Suprapubic skin (tissue), 4 donors: ENCODE results near the gene KCNK5. TPM values are rescaled to one million over a fixed set of nuclear protein-coding genes. Genes with fewer than 3 reads are reported as not detected.

ENCODE experiments used
- DNase-seq, 2 donors: peaks; one replicate each; pipeline ENCODE4 v3.0.0-alpha.2; 2019; ENCODE audit warnings: low spot score in 2 of 2
- H3K27ac ChIP-seq: fragments of 200-600 bp; sonication (generic); one replicate; pipeline ENCODE4 v1.5.1; 2019
- H3K27me3 ChIP-seq: fragments of 200-600 bp; sonication (generic); one replicate; pipeline ENCODE4 v1.5.1; 2019
- H3K36me3 ChIP-seq: fragments of 200-600 bp; sonication (generic); one replicate; pipeline ENCODE4 v1.5.1; 2019
- H3K4me1 ChIP-seq: fragments of 200-600 bp; sonication (generic); one replicate; pipeline ENCODE4 v1.5.1; 2019
- H3K4me3 ChIP-seq: fragments of 200-600 bp; sonication (generic); one replicate; pipeline ENCODE4 v1.5.1; 2019; ENCODE audit warnings: mild to moderate bottlenecking
- H3K9me3 ChIP-seq: fragments of 200-600 bp; sonication (generic); one replicate; pipeline ENCODE4 v1.5.1; 2019
- CTCF ChIP-seq, 2 donors: fragments of 200-600 bp in 1 of 2; fragments of 450-650 bp in 1 of 2; sonication (generic) in 1 of 2; IDR thresholded peaks; one replicate each; pipeline ENCODE4 v1.5.1; 2016 to 2019; ENCODE audit warnings: antibody characterized with exemption in 2 of 2, mild to moderate bottlenecking in 1 of 2, moderate library complexity in 1 of 2
- EP300 ChIP-seq: sonication (generic); formaldehyde crosslinking; IDR thresholded peaks from one replicate; pipeline ENCODE4 v1.6.1; 2017; ENCODE audit warnings: antibody characterized with exemption
- POLR2A ChIP-seq, 2 donors: fragments of 450-650 bp; IDR thresholded peaks; one replicate each; pipeline ENCODE4 v1.6.1; 2017; ENCODE audit warnings: antibody characterized with exemption in 2 of 2, mild to moderate bottlenecking in 2 of 2, moderate library complexity in 2 of 2
- POLR2AphosphoS5 ChIP-seq, 3 donors: sonication (generic); formaldehyde crosslinking; IDR thresholded peaks; one replicate each; pipeline ENCODE4 v1.6.1; 2017; ENCODE audit warnings: antibody characterized with exemption in 3 of 3
- WGBS: methylation state at CpG from one replicate; pipeline ENCODE4 v1.1.5; 2018; 5-methylcytosine and 5-hydroxymethylcytosine counted together
- total RNA-seq, 4 donors: library from RNA; depleted of rRNA; stranded (reverse); fragments of >200 nt; gene quantifications; one replicate each; pipeline ENCODE4 v1.1.0, GENCODE V29; 2016

The KCNK5 gene
- total RNA-seq, 4 donors from 2014 or later = 18.6 to 43.9 (median 26.3) TPM

GRCh38 chr6:39193201-39193791, 36.0 kb downstream of the KCNK5 start:
- WGBS = 66% methylated on average over 2 of the region's 2 CpGs
- Histone ChIP-seq H3K36me3 (peaks cover 4% of the 10 kb centered on the region), H3K27me3 (no peaks in the 10 kb centered on the region), H3K4me3 (no peak overlapping the region), H3K9me3 (no peaks in the 10 kb centered on the region), H3K4me1 (no peaks in the 10 kb centered on the region), H3K27ac (no peak overlapping the region)
- no peak for DNase-seq
- TF ChIP-seq POLR2AphosphoS5 (IDR thresholded peaks at IDR 0.05) (no peak), POLR2A (IDR thresholded peaks at IDR 0.05) (no peak), CTCF (IDR thresholded peaks at IDR 0.05) (no peak), EP300 (no peak)

GRCh38 chr6:39192736-39193135, 36.5 kb downstream of the KCNK5 start:
- TF ChIP-seq POLR2A (IDR thresholded peaks at IDR 0.05) (no peak), POLR2AphosphoS5 (IDR thresholded peaks at IDR 0.05) (no peak), CTCF (IDR thresholded peaks at IDR 0.05) (no peak), EP300 (no peak)
- Histone ChIP-seq H3K4me3 (no peak overlapping the region), H3K4me1 (no peaks in the 10 kb centered on the region), H3K27me3 (no peaks in the 10 kb centered on the region), H3K36me3 (peaks cover 4% of the 10 kb centered on the region), H3K9me3 (no peaks in the 10 kb centered on the region), H3K27ac (no peak overlapping the region)
- DNase-seq = no peak
- WGBS = 63% methylated on average over 6 of the region's 6 CpGs

GRCh38 chr6:39191236-39191930, 37.9 kb downstream of the KCNK5 start:
- 87% methylated on average over 14 of the region's 23 CpGs for WGBS
- Histone ChIP-seq H3K36me3 (peaks cover 4% of the 10 kb centered on the region), H3K9me3 (no peaks in the 10 kb centered on the region), H3K27me3 (no peaks in the 10 kb centered on the region), H3K27ac (no peak overlapping the region), H3K4me1 (no peaks in the 10 kb centered on the region), H3K4me3 (no peak overlapping the region)
- TF ChIP-seq POLR2A (IDR thresholded peaks at IDR 0.05) (no peak), CTCF (IDR thresholded peaks at IDR 0.05) (no peak), POLR2AphosphoS5 (IDR thresholded peaks at IDR 0.05) (no peak), EP300 (no peak)
- no peak for DNase-seq

- peaks cover 4% of the 10 kb centered on the region for H3K36me3 ChIP-seq
- no peak overlapping the region for H3K27ac ChIP-seq
- H3K4me1 ChIP-seq = peaks cover 3% of the 10 kb centered on the region
- 95% methylated on average over 14 of the region's 21 CpGs for WGBS
- DNase-seq = no peak
- TF ChIP-seq CTCF (IDR thresholded peaks at IDR 0.05) = no peak
- no peak for TF ChIP-seq POLR2A (IDR thresholded peaks at IDR 0.05)
- no peak for TF ChIP-seq POLR2AphosphoS5 (IDR thresholded peaks at IDR 0.05)
- TF ChIP-seq EP300 = no peak
- no peaks in the 10 kb centered on the region for H3K9me3 ChIP-seq
- no peaks in the 10 kb centered on the region for H3K27me3 ChIP-seq
- H3K4me3 ChIP-seq = no peak overlapping the region
Measured at GRCh38 chr6:39190545-39191235, 38.6 kb downstream of the KCNK5 start.

GRCh38 chr6:39189915-39190544, 39.2 kb downstream of the KCNK5 start:
- no peaks in the 10 kb centered on the region for H3K27me3 ChIP-seq
- peaks cover 4% of the 10 kb centered on the region for H3K36me3 ChIP-seq
- no peak overlapping the region for H3K27ac ChIP-seq
- no peaks in the 10 kb centered on the region for H3K9me3 ChIP-seq
- H3K4me1 ChIP-seq = peaks cover 10% of the 10 kb centered on the region
- no peak for TF ChIP-seq POLR2AphosphoS5 (IDR thresholded peaks at IDR 0.05)
- peak in 1 of 2 donors; percentile 22 for TF ChIP-seq CTCF (IDR thresholded peaks at IDR 0.05)
- H3K4me3 ChIP-seq = no peak overlapping the region
- DNase-seq = no peak
- 76% methylated on average over 10 of the region's 15 CpGs for WGBS
